PC-3 (cell line): ENCODE data around the gene CD44. TPM values are rescaled to one million over a fixed set of nuclear protein-coding genes. Genes with fewer than 3 reads are reported as not detected.

Experiments used
- ATAC-seq: fragments of 200-7000 bp; cut with Tn5 transposase; 2 replicates; pipeline ENCODE4 v1.9.1; 2020; ENCODE audit warnings: mild to moderate bottlenecking, moderate library complexity
- BruUV-seq: library from RNA; stranded (reverse); fragments of 400-500 nt; replicated peaks from 2 replicates; lab custom pipeline; 2021; lab: Mats Ljungman, UMichigan
- CTCF ChIA-PET: fragments of 300-600 bp; sonication (Branson Sonifier 250); formaldehyde crosslinking; loops from one replicate; lab custom pipeline; 2022; ENCODE audit warnings: antibody characterized with exemption; lab: Charles Lee
- POLR2A ChIA-PET: fragments of 300-600 bp; sonication (Branson Sonifier 250); formaldehyde crosslinking; loops from one replicate; lab custom pipeline; 2022; ENCODE audit warnings: antibody characterized with exemption; ENCODE audit not compliant: unreplicated experiment; lab: Charles Lee
- DNase-seq: peaks from one replicate; pipeline ENCODE4 v3.0.0-alpha.2; 2015
- H2AFZ ChIP-seq: fragments of 300-600 bp; sonication (generic); 2 replicates; pipeline ENCODE4 v1.6.0; 2016; ENCODE audit warnings: antibody characterized with exemption, low read length
- H3F3A ChIP-seq: fragments of 300-600 bp; sonication (generic); one replicate; pipeline ENCODE4 v1.6.0; 2017; ENCODE audit warnings: antibody characterized with exemption, low read length, control low read depth, mild to moderate bottlenecking; ENCODE audit not compliant: unreplicated experiment
- H3K27ac ChIP-seq: fragments of 300-600 bp; sonication (generic); 2 replicates; pipeline ENCODE4 v1.5.1; 2016; ENCODE audit warnings: mild to moderate bottlenecking, low read length
- H3K27me3 ChIP-seq: fragments of 300-600 bp; sonication (generic); 2 replicates; pipeline ENCODE4 v1.6.1; 2016; ENCODE audit warnings: low read length, mixed read lengths
- H3K36me3 ChIP-seq: fragments of 300-600 bp; sonication (generic); 2 replicates; pipeline ENCODE4 v1.6.1; 2016; ENCODE audit warnings: low read depth, mixed run types, low read length, mixed read lengths
- H3K4me1 ChIP-seq: fragments of 300-600 bp; sonication (generic); 2 replicates; pipeline ENCODE4 v1.5.1; 2016; ENCODE audit warnings: low read length; ENCODE audit not compliant: insufficient read depth
- H3K4me2 ChIP-seq: fragments of 300-600 bp; sonication (generic); 2 replicates; pipeline ENCODE4 v1.6.0; 2016; ENCODE audit warnings: low read length
- H3K4me3 ChIP-seq: fragments of 300-600 bp; sonication (generic); 2 replicates; pipeline ENCODE4 v1.5.1; 2016; ENCODE audit warnings: mild to moderate bottlenecking, low read length, mixed read lengths
- H3K79me2 ChIP-seq: fragments of 300-600 bp; sonication (generic); 2 replicates; pipeline ENCODE4 v1.6.1; 2017; ENCODE audit warnings: low read length, mixed read lengths
- H3K9ac ChIP-seq: fragments of 300-600 bp; sonication (generic); 2 replicates; pipeline ENCODE4 v1.6.0; 2016; ENCODE audit warnings: mild to moderate bottlenecking, low read length
- H3K9me2 ChIP-seq: fragments of 300-600 bp; sonication (generic); replicated peaks from 2 replicates; pipeline ENCODE4 v1.6.1; 2016; ENCODE audit warnings: mixed run types, low read length, mixed read lengths
- H3K9me3 ChIP-seq: fragments of 300-600 bp; sonication (generic); 2 replicates; pipeline ENCODE4 v1.6.1; 2016; ENCODE audit warnings: low read length, mixed read lengths
- H4K20me1 ChIP-seq: fragments of 300-600 bp; sonication (generic); 2 replicates; pipeline ENCODE4 v1.6.1; 2016; ENCODE audit warnings: low read length, mixed read lengths
- CTCF ChIP-seq: fragments of 300-600 bp; sonication (generic); conservative IDR thresholded peaks from 2 replicates; pipeline ENCODE4 v1.5.1; 2017; ENCODE audit warnings: antibody characterized with exemption, low read depth, mild to moderate bottlenecking, low read length
- EZH2 ChIP-seq: fragments of 300-600 bp; sonication (generic); IDR thresholded peaks from one replicate; pipeline ENCODE4 v1.6.1; 2017; ENCODE audit warnings: antibody characterized with exemption, mild to moderate bottlenecking, low read length; ENCODE audit not compliant: unreplicated experiment
- EZH2phosphoT487 ChIP-seq: fragments of 300-600 bp; sonication (generic); IDR thresholded peaks from 2 replicates; pipeline ENCODE4 v1.6.1; 2018; ENCODE audit warnings: mild to moderate bottlenecking, antibody characterized with exemption, low read length, borderline replicate concordance
- intact Hi-C: fragments of 100-400 bp; cut with micrococcal nuclease; formaldehyde crosslinking; loops from 2 replicates; pipeline ENCODE4 v1.9.0; 2023
- total RNA-seq: library from RNA; depleted of rRNA; stranded (reverse); fragments of >200 nt; gene quantifications from 2 replicates; pipeline ENCODE4 v1.2.3, GENCODE V29; 2014

The CD44 gene
- total RNA-seq, 1 experiment from 2014 or later, result 181 TPM

- Histone ChIP-seq H3K9ac (no peak overlapping the region), H3K27ac (peak overlapping the region; percentile 39), H3K4me1 (peaks cover 57% of the 10 kb centered on the region), H3K9me3 (no peaks in the 10 kb centered on the region), H3K4me2 (peak overlapping the region; percentile 32), H3F3A (peaks cover 4% of the 10 kb centered on the region), H3K9me2 (no peaks in the 10 kb centered on the region), H3K27me3 (no peaks in the 10 kb centered on the region), H3K79me2 (peaks cover 89% of the 10 kb centered on the region), H3K36me3 (peaks cover 59% of the 10 kb centered on the region), H4K20me1 (peaks cover 30% of the 10 kb centered on the region), H3K4me3 (no peak overlapping the region), H2AFZ (no peak overlapping the region)
- BruUV-seq, result no TSS peak
- POLR2A ChIA-PET, result no interaction called here
- CTCF ChIA-PET, result interaction anchor here (0.5 to 0.7 kb wide), 3 partner anchors 8 to 419 kb away, joined by 3 to 5 read pairs (median 4); no protein-coding TSS in a partner anchor
- ATAC-seq, result peak; percentile 44
- intact Hi-C loops, result no loop called here
- TF ChIP-seq EZH2, result no peak
- no peak for TF ChIP-seq CTCF
- no peak for TF ChIP-seq EZH2phosphoT487
- peak; percentile 46 for DNase-seq
These were observed 35.7 kb downstream of the CD44 start for GRCh38 chr11:35174666-35175065.

- no peaks in the 10 kb centered on the region for H3K27me3 ChIP-seq
- peaks cover 4% of the 10 kb centered on the region for H3F3A ChIP-seq
- peaks cover 38% of the 10 kb centered on the region for H4K20me1 ChIP-seq
- DNase-seq (no peak), ATAC-seq (no peak)
- 0 out of 2 replicates have a peak overlapping the region, but pooled peaks have one; percentile 46 for H3K4me2 ChIP-seq
- CTCF ChIA-PET, result no interaction called here
- BruUV-seq, result no TSS peak
- intact Hi-C loops, result no loop called here
- H3K4me1 ChIP-seq, result peaks cover 74% of the 10 kb centered on the region
- peaks cover 83% of the 10 kb centered on the region for H3K79me2 ChIP-seq
- POLR2A ChIA-PET, result interaction anchor here (0.7 kb wide), 1 partner anchor 222 kb away, joined by 4 read pairs; no protein-coding TSS in a partner anchor
- H3K27ac ChIP-seq, result peak overlapping the region; percentile 66; the same call in 1 of the 2 replicates
- no peak for TF ChIP-seq CTCF
- no peak for TF ChIP-seq EZH2phosphoT487
- no peak for TF ChIP-seq EZH2
- peaks cover 57% of the 10 kb centered on the region for H3K36me3 ChIP-seq
- no peaks in the 10 kb centered on the region for H3K9me3 ChIP-seq
- H3K4me3 ChIP-seq, result no peak overlapping the region
- no peak overlapping the region for H2AFZ ChIP-seq
- no peaks in the 10 kb centered on the region for H3K9me2 ChIP-seq
- no peak overlapping the region for H3K9ac ChIP-seq
These were observed 38.4 kb downstream of the CD44 start for GRCh38 chr11:35177370-35177769.
